ENCODE results near the gene PMPCA.
"Not testable (repeated sequence)": the region's sequence is repeated elsewhere in the genome, so short reads cannot be mapped to it uniquely, and the experiment has no call there.

PMPCA gene

GRCh38 chr9:136423432-136424146 is 13.1 kb downstream of the PMPCA start:
- no peak for TF ChIP-seq CTCF (IDR thresholded peaks at IDR 0.05; ENCODE audit: low read depth, low read length, missing control alignments)
- no peak overlapping the region for H3K4me3 ChIP-seq (ENCODE audit: low read depth, low read length)
- no peak for DNase-seq (ENCODE audit: low read depth)

- TF ChIP-seq CTCF (IDR thresholded peaks at IDR 0.05; ENCODE audit: low read depth, low read length, missing control alignments): no peak
- no peak overlapping the region for H3K4me3 ChIP-seq (ENCODE audit: low read depth, low read length)
- no peak for DNase-seq (ENCODE audit: low read depth)
Measured at GRCh38 chr9:136424750-136425362, 14.4 kb downstream of the PMPCA start.

GRCh38 chr9:136425367-136425766 is 14.9 kb downstream of the PMPCA start:
- DNase-seq (ENCODE audit: low read depth); H3K4me3 ChIP-seq (ENCODE audit: low read depth, low read length): not testable (repeated sequence)

GRCh38 chr9:136426787-136427186 is 16.3 kb downstream of the PMPCA start:
- no peak for TF ChIP-seq CTCF (IDR thresholded peaks at IDR 0.05; ENCODE audit: low read depth, low read length, missing control alignments)
- H3K4me3 ChIP-seq (ENCODE audit: low read depth, low read length): no peak overlapping the region
- DNase-seq (ENCODE audit: low read depth): no peak

GRCh38 chr9:136429075-136429628 is 18.7 kb downstream of the PMPCA start:
- no peak for TF ChIP-seq CTCF (IDR thresholded peaks at IDR 0.05; ENCODE audit: low read depth, low read length, missing control alignments)
- no peak overlapping the region for H3K4me3 ChIP-seq (ENCODE audit: low read depth, low read length)
- no peak for DNase-seq (ENCODE audit: low read depth)

- TF ChIP-seq CTCF (IDR thresholded peaks at IDR 0.05; ENCODE audit: low read depth, low read length, missing control alignments): no peak
- no peak overlapping the region for H3K4me3 ChIP-seq (ENCODE audit: low read depth, low read length)
- no peak for DNase-seq (ENCODE audit: low read depth)
Measured at GRCh38 chr9:136429683-136430491, 19.4 kb downstream of the PMPCA start.

- DNase-seq (ENCODE audit: low read depth): no peak
- no peak overlapping the region for H3K4me3 ChIP-seq (ENCODE audit: low read depth, low read length)
- no peak for TF ChIP-seq CTCF (IDR thresholded peaks at IDR 0.05; ENCODE audit: low read depth, low read length, missing control alignments)
Measured at GRCh38 chr9:136430588-136431234, 20.3 kb downstream of the PMPCA start.

All from GM12864 (cell line).